HG03469 (cell line): ENCODE results near the gene CHMP6.

Source experiments
- ATAC-seq: cut with Tn5 transposase; IDR thresholded peaks from one replicate; pipeline ENCODE4 v1.9.1; 2021; ENCODE audit warnings: mild to moderate bottlenecking, moderate library complexity, moderate number of reproducible peaks; ENCODE audit not compliant: unreplicated experiment

Gene CHMP6

GRCh38 chr17:80956321-80957190 lies 35.1 kb upstream of the CHMP6 start:
- ATAC-seq, result no peak

GRCh38 chr17:80957461-80957941 lies 34.1 kb upstream of the CHMP6 start:
- no peak for ATAC-seq

- no peak for ATAC-seq
Observed at GRCh38 chr17:80959330-80960036, 32.2 kb upstream of the CHMP6 start.

GRCh38 chr17:80960037-80960796 lies 31.4 kb upstream of the CHMP6 start:
- ATAC-seq, result no peak

- no peak for ATAC-seq
Observed at GRCh38 chr17:80960797-80961452, 30.7 kb upstream of the CHMP6 start.

- ATAC-seq, result no peak
Observed at GRCh38 chr17:80961541-80962330, 29.9 kb upstream of the CHMP6 start.

- ATAC-seq, result no peak
Observed at GRCh38 chr17:80962356-80963329, 29.0 kb upstream of the CHMP6 start.

- no peak for ATAC-seq
Observed at GRCh38 chr17:80963812-80964543, 27.7 kb upstream of the CHMP6 start.

- ATAC-seq, result no peak
Observed at GRCh38 chr17:80964544-80964856, 27.1 kb upstream of the CHMP6 start.

GRCh38 chr17:80964859-80965580 lies 26.6 kb upstream of the CHMP6 start:
- no peak for ATAC-seq

GRCh38 chr17:80965606-80966005 lies 26.0 kb upstream of the CHMP6 start:
- no peak for ATAC-seq

GRCh38 chr17:80967404-80967872 lies 24.2 kb upstream of the CHMP6 start:
- no peak for ATAC-seq

- no peak for ATAC-seq
Observed at GRCh38 chr17:80968602-80969029, 23.0 kb upstream of the CHMP6 start.

- ATAC-seq, result no peak
Observed at GRCh38 chr17:80969030-80969673, 22.5 kb upstream of the CHMP6 start.

- no peak for ATAC-seq
Observed at GRCh38 chr17:80969674-80970043, 22.0 kb upstream of the CHMP6 start.

- no peak for ATAC-seq
Observed at GRCh38 chr17:80970044-80970761, 21.4 kb upstream of the CHMP6 start.
